Prostate gland (tissue), 2 donors: ENCODE results near the gene AGR3. TPM values are rescaled to one million over a fixed set of nuclear protein-coding genes. Genes with fewer than 3 reads are reported as not detected.

Source experiments
- DNase-seq: peaks from one replicate; pipeline ENCODE4 v3.0.0-alpha.2; 2019; ENCODE audit warnings: low spot score
- H3K27ac ChIP-seq, 2 donors: fragments of 200-600 bp; sonication (generic); 2 replicates each; pipeline ENCODE4 v1.5.1; 2017 to 2019
- H3K27me3 ChIP-seq: fragments of 200-600 bp; sonication (generic); replicated peaks from 2 replicates; pipeline ENCODE4 v1.5.1; 2019; ENCODE audit not compliant: insufficient read depth
- H3K36me3 ChIP-seq, 2 donors: fragments of 200-600 bp; sonication (generic); 1 replicate in 1 of 2; 2 replicates in 1 of 2; pipeline versions ENCODE4 v1.5.1 to v1.8.1; 2017 to 2019
- H3K4me1 ChIP-seq: fragments of 200-600 bp; sonication (generic); replicated peaks from 2 replicates; pipeline ENCODE4 v1.5.1; 2019
- H3K4me3 ChIP-seq, 2 donors: fragments of 200-600 bp; sonication (generic); 2 replicates each; pipeline ENCODE4 v1.5.1; 2017 to 2019
- H3K9me3 ChIP-seq: fragments of 200-600 bp; sonication (generic); 2 replicates; pipeline ENCODE4 v1.5.1; 2017
- CTCF ChIP-seq, 4 experiments: fragments of 200-600 bp in 2 of 4; fragments of 450-650 bp in 2 of 4; sonication (generic) in 2 of 4; IDR thresholded peaks; 1 replicate in 3 of 4; 2 replicates in 1 of 4; pipeline ENCODE4 v1.5.1; 2016 to 2019; ENCODE audit warnings: antibody characterized with exemption in 4 of 4, mild to moderate bottlenecking in 2 of 4, moderate library complexity in 2 of 4
- POLR2A ChIP-seq: fragments of 450-650 bp; IDR thresholded peaks from one replicate; pipeline ENCODE4 v1.6.1; 2016; ENCODE audit warnings: antibody characterized with exemption, mild to moderate bottlenecking
- POLR2AphosphoS5 ChIP-seq: sonication (generic); formaldehyde crosslinking; IDR thresholded peaks from one replicate; pipeline ENCODE4 v1.6.1; 2017; ENCODE audit warnings: antibody characterized with exemption
- WGBS: methylation state at CpG from one replicate; pipeline ENCODE4 v1.1.5; 2018; 5-methylcytosine and 5-hydroxymethylcytosine counted together
- intact Hi-C: fragments of 100-400 bp; cut with DNase I; formaldehyde crosslinking; loops from one replicate; pipeline ENCODE4 v1.14.2; 2022
- total RNA-seq, 2 donors: library from RNA; depleted of rRNA; stranded (reverse); fragments of >200 nt; gene quantifications; one replicate each; pipeline ENCODE4 v1.1.0, GENCODE V29; 2016

The AGR3 gene
- total RNA-seq, 2 donors from 2014 or later = 6.7 TPM; not detected in 1

- H3K27ac ChIP-seq = no peak overlapping the region
- H3K4me3 ChIP-seq = no peak overlapping the region
- H3K4me1 ChIP-seq = no peaks in the 10 kb centered on the region
- intact Hi-C loops = loop anchor here (10.0 kb wide), 2 partner anchors 109 to 309 kb away; partner anchors contain the start of gene AGR2
- TF ChIP-seq POLR2A (no peak), CTCF (IDR thresholded peaks at IDR 0.05) (no peak), POLR2AphosphoS5 (no peak)
- H3K27me3 ChIP-seq = no peaks in the 10 kb centered on the region
- H3K9me3 ChIP-seq = no peaks in the 10 kb centered on the region
- 94% methylated on average over 5 of the region's 5 CpGs for WGBS
- DNase-seq = no peak
- H3K36me3 ChIP-seq = no peaks in the 10 kb centered on the region
Measured at GRCh38 chr7:16913643-16914042, 31.9 kb upstream of the AGR3 start.

GRCh38 chr7:16912540-16912939, 30.8 kb upstream of the AGR3 start:
- Histone ChIP-seq H3K4me1 (no peaks in the 10 kb centered on the region), H3K9me3 (no peaks in the 10 kb centered on the region), H3K36me3 (no peaks in the 10 kb centered on the region), H3K4me3 (no peak overlapping the region), H3K27me3 (no peaks in the 10 kb centered on the region), H3K27ac (no peak overlapping the region)
- DNase-seq = no peak
- no peak for TF ChIP-seq CTCF (IDR thresholded peaks at IDR 0.05)
- no peak for TF ChIP-seq POLR2AphosphoS5
- no peak for TF ChIP-seq POLR2A
- whole genome bisulfite sequencing = 98% methylated on average over 4 of the region's 4 CpGs
- intact Hi-C loops = loop anchor here (10.0 kb wide), 2 partner anchors 108 to 308 kb away; partner anchors contain the start of gene AGR2

DNA sequence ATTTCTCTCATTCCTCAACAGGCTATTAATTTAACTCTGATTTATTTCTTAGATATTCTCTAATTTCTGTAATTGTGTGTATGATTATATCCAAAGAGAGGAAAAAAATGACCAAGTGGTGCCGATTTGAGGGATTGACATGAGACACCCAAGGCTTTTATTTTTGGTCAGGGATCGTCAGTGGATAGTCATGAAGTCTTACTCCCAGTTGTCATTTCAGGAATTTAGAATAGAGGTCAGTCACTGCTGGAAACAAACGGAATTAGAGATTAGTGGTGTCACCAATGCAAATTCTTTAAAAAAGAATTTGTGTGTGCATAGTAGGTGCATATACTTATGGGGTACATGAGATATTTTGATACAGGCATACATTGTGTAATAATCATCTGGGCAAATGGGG, 26.8 kb upstream of the AGR3 start:
- no peak overlapping the region for H3K4me3 ChIP-seq
- no peak overlapping the region for H3K27ac ChIP-seq
- no peaks in the 10 kb centered on the region for H3K27me3 ChIP-seq
- no peaks in the 10 kb centered on the region for H3K4me1 ChIP-seq
- TF ChIP-seq POLR2A (no peak), POLR2AphosphoS5 (no peak), CTCF (IDR thresholded peaks at IDR 0.05) (no peak)
- intact Hi-C loops = no loop called here
- WGBS = 89% methylated on average over 3 of the region's 3 CpGs
- no peak for DNase-seq
- no peaks in the 10 kb centered on the region for H3K36me3 ChIP-seq
- no peaks in the 10 kb centered on the region for H3K9me3 ChIP-seq

DNA sequence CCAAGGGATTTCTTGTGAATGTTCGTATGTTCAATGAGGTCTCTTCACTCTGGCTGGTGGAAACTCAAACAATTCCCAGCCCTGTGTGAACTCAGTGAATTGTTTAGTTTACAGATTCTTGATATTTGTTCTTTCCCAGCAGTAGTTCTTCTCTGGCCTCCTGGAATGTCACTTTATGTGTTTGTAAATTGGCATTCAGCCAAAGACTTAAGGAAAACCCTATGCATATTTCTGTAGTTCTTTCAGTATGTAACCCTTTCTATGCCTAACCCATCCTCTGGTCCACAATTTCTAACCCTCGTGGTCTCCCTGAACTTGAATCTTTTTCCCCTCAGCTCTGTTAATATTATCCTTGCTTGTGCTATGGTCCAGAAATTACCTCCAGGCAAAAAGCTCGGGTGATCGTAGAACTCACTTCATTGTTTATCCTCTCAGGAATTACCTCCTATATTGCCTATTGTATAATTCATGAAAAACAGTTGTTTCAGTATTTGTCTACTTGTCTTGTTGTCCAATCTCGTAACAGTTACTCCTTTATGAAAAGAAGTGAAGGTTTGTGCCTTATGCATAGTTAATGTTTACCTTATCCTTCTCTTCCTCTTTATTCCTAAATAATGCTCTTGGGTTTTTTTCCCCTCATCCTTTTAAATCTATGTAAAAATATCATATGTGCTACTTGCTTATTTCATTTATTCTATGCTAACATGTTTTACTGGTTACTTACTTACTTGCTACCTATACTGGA, 23.7 kb upstream of the AGR3 start:
- Histone ChIP-seq H3K27me3 (no peaks in the 10 kb centered on the region), H3K27ac (no peak overlapping the region), H3K4me1 (no peaks in the 10 kb centered on the region), H3K4me3 (no peak overlapping the region), H3K36me3 (no peaks in the 10 kb centered on the region), H3K9me3 (no peaks in the 10 kb centered on the region)
- WGBS = 49% methylated on average over 5 of the region's 5 CpGs
- DNase-seq = no peak
- intact Hi-C loops = no loop called here
- TF ChIP-seq POLR2A (no peak), POLR2AphosphoS5 (no peak), CTCF (IDR thresholded peaks at IDR 0.05) (no peak)

DNA sequence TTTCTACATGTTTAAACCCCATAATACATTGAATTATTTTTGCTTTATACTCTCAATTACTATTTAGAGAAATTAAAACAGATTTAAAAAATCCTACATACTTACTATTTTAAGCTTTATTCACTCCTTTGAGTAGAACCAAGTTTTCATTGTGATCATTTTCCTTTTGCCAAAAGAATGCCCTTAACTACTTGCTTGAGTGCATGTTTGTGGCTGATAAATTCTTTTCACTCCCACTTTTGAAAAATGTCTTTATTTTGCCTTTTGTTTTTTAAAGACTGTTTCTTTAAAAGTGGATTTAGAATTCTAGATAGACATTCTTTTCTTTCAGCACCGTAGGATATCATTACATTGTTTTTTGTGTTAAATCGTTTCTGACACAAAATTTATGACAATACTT, 22.3 kb upstream of the AGR3 start:
- no peak overlapping the region for H3K27ac ChIP-seq
- intact Hi-C loops = no loop called here

More for the DNA sequence above, 22.3 kb upstream of the AGR3 start:
- H3K36me3 ChIP-seq = no peaks in the 10 kb centered on the region
- TF ChIP-seq CTCF (IDR thresholded peaks at IDR 0.05) (no peak), POLR2AphosphoS5 (no peak), POLR2A (no peak)
- no peaks in the 10 kb centered on the region for H3K4me1 ChIP-seq
- WGBS = 59% methylated on average over 2 of the region's 2 CpGs
- no peaks in the 10 kb centered on the region for H3K27me3 ChIP-seq
- H3K4me3 ChIP-seq = no peak overlapping the region
- no peak for DNase-seq
- H3K9me3 ChIP-seq = no peaks in the 10 kb centered on the region
